Common myeloid progenitor, CD34-positive (primary cell): Measurements from ENCODE around the gene MRPL27.
"Not testable (repeated sequence)": the region's sequence is repeated elsewhere in the genome, so short reads cannot be mapped to it uniquely, and the experiment has no call there.

Source experiments
- CTCF ChIA-PET: fragments of 350-600 bp; sonication (Branson Sonifier 250); formaldehyde crosslinking; loops from one replicate; lab custom pipeline; 2021; ENCODE audit warnings: antibody characterized with exemption; lab: Charles Lee
- POLR2A ChIA-PET: fragments of 350-600 bp; sonication (Branson Sonifier 250); formaldehyde crosslinking; loops from one replicate; lab custom pipeline; 2021; ENCODE audit warnings: antibody characterized with exemption; lab: Charles Lee
- DNase-seq, 3 donors: peaks; one replicate each; pipeline versions ENCODE4 v3.0.0 to v3.0.0-alpha.2; 2013
- H3K27ac ChIP-seq, 2 experiments: 1 replicate in 1 of 2; 2 replicates in 1 of 2; pipeline ENCODE4 v1.7.0; 2013; ENCODE audit warnings: inconsistent platforms in 2 of 2, low read length in 2 of 2, mild to moderate bottlenecking in 2 of 2, low read depth in 1 of 2, moderate library complexity in 1 of 2; ENCODE audit not compliant: severe bottlenecking in 2 of 2, insufficient read depth in 1 of 2, poor library complexity in 1 of 2
- H3K27me3 ChIP-seq, 5 experiments: replicated peaks in 2 of 5; 1 replicate in 3 of 5; 2 replicates in 2 of 5; pipeline versions ENCODE4 v1.6.1 to v1.7.0; 2013; ENCODE audit warnings: low read length in 4 of 5, mild to moderate bottlenecking in 2 of 5, moderate library complexity in 2 of 5, inconsistent platforms in 1 of 5; ENCODE audit not compliant: insufficient read depth in 5 of 5, control insufficient read depth in 4 of 5
- H3K36me3 ChIP-seq, 4 experiments: 1 replicate in 2 of 4; 2 replicates in 2 of 4; pipeline versions ENCODE4 v1.6.1 to v1.7.0; 2013; ENCODE audit warnings: low read length in 3 of 4, control low read depth in 1 of 4, mild to moderate bottlenecking in 1 of 4; ENCODE audit not compliant: control insufficient read depth in 4 of 4, insufficient read depth in 4 of 4
- H3K4me1 ChIP-seq, 4 experiments: 1 replicate in 3 of 4; 2 replicates in 1 of 4; pipeline versions ENCODE4 v1.6.1 to v1.7.1; 2013; ENCODE audit warnings: low read length in 3 of 4, mild to moderate bottlenecking in 3 of 4, control low read depth in 1 of 4, inconsistent platforms in 1 of 4, moderate library complexity in 1 of 4; ENCODE audit not compliant: control insufficient read depth in 4 of 4, insufficient read depth in 4 of 4; ENCODE audit errors: control extremely low read depth in 1 of 4
- H3K4me3 ChIP-seq, 7 experiments: 1 replicate in 4 of 7; 2 replicates in 3 of 7; pipeline versions ENCODE4 v1.5.1 to v1.7.0; 2013; ENCODE audit warnings: mild to moderate bottlenecking in 7 of 7, low read length in 6 of 7, moderate library complexity in 6 of 7, inconsistent platforms in 2 of 7, low read depth in 2 of 7, control low read depth in 1 of 7; ENCODE audit not compliant: insufficient read depth in 4 of 7, control insufficient read depth in 1 of 7; ENCODE audit errors: extremely low read depth in 1 of 7
- H3K9me3 ChIP-seq, 5 experiments: 1 replicate in 4 of 5; 2 replicates in 1 of 5; pipeline versions ENCODE4 v1.6.1 to v1.7.1; 2013; ENCODE audit warnings: low read length in 4 of 5, mild to moderate bottlenecking in 2 of 5, inconsistent platforms in 1 of 5, low read depth in 1 of 5, moderate library complexity in 1 of 5; ENCODE audit not compliant: control insufficient read depth in 4 of 5, insufficient read depth in 2 of 5; ENCODE audit errors: control extremely low read depth in 1 of 5
- WGBS: methylation state at CpG from one replicate; pipeline ENCODE4 v1.1.5; 2013; ENCODE audit not compliant: insufficient coverage; 5-methylcytosine and 5-hydroxymethylcytosine counted together

The MRPL27 gene

GRCh38 chr17:50412188-50412732, 39.3 kb upstream of the MRPL27 start:
- Histone ChIP-seq H3K36me3 (no peaks in the 10 kb centered on the region), H3K4me3 (no peak overlapping the region), H3K9me3 (no peaks in the 10 kb centered on the region), H3K27me3 (no peaks in the 10 kb centered on the region), H3K4me1 (no peaks in the 10 kb centered on the region), H3K27ac (no peak overlapping the region)
- DNase-seq: no peak
- POLR2A ChIA-PET: interaction anchor here (0.7 kb wide), 1 partner anchor 15 kb away, joined by 3 read pairs; no protein-coding TSS in a partner anchor
- 83% methylated on average over 3 of the region's 4 CpGs for WGBS
- CTCF ChIA-PET: interaction anchor here (0.8 to 1.0 kb wide), 2 partner anchors 15 to 21 kb away, joined by 3 read pairs; partner anchors contain the start of gene LRRC59

DNA sequence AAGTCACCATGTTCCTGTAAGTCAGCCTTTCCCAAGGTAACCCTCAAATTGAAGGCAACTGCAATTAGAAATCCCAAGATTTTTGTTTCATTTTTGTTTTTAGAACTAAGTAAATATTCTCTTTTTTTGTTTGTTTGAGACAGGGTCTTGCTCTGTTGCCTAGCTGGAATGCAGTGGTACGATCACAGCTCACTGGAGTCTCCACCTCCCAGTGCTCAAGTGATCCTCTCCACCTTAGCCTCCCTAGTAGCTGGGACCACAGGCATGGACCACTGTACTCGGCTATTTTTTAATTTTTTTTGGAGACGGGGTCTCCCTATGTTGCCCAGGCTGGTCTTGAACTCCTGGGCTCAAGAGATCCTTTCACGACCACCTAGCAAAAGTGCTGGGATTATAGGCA, 34.9 kb upstream of the MRPL27 start:
- no peaks in the 10 kb centered on the region for H3K9me3 ChIP-seq
- no peak overlapping the region for H3K27ac ChIP-seq
- CTCF ChIA-PET: interaction anchor here (2.8 kb wide), 1 partner anchor 10 kb away, joined by 13 read pairs; the partner anchor contains the start of gene LRRC59
- no peak overlapping the region for H3K4me3 ChIP-seq
- POLR2A ChIA-PET: no interaction called here
- no peaks in the 10 kb centered on the region for H3K36me3 ChIP-seq
- DNase-seq: no peak
- H3K4me1 ChIP-seq: no peaks in the 10 kb centered on the region
- H3K27me3 ChIP-seq: peaks cover 0 to 2% (median 0%) of the 10 kb centered on the region in 5 experiments
- 100% methylated on average over 2 of the region's 4 CpGs for WGBS

DNA sequence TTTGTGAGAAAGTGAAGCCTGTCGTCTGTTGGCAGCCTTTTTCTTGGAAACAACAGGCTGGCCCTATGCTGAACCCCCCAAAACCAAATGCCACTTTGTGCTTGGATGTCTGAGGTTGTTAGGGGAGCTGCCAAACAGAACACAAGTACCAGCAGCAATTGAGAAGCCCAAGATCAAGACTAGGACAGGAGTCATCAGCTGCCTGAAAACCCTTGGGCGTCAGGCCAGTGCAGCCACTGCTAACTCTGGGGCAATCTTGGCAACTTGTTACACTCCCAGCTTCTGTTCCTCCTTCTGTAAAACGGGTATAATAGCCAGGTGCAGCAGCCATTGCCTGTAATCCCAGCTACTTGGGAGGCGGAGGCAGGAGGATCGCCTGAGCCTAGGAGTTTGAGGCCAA, 33.6 kb upstream of the MRPL27 start:
- 80% methylated on average over 3 of the region's 5 CpGs for WGBS
- POLR2A ChIA-PET: no interaction called here
- DNase-seq: no peak
- CTCF ChIA-PET: interaction anchor here (2.8 kb wide), 1 partner anchor 9 kb away, joined by 13 read pairs; the partner anchor contains the start of gene LRRC59
- Histone ChIP-seq H3K27me3 (peaks cover 0 to 2% (median 0%) of the 10 kb centered on the region in 5 experiments), H3K27ac (no peak overlapping the region), H3K36me3 (no peaks in the 10 kb centered on the region), H3K9me3 (no peaks in the 10 kb centered on the region), H3K4me1 (no peaks in the 10 kb centered on the region), H3K4me3 (no peak overlapping the region)

DNA sequence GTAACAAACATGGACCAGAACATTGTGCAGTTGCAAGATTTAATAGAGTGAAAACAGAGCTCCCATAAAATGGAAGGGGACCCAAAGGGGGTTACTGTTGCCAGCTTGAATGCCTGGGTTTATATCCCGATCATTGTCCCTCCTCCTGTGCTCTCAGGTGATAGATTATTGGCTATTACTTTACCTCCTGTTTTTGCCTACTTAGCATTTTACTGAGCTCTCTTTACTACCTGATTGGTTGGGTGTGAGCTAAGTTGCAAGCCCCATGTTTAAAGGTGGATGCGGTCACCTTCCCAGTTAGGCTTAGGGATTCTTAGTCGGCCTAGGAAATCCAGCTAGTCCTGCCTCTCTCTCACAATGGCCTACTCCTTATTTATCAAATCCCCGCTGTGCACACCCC, 32.4 kb upstream of the MRPL27 start:
- H3K4me3 ChIP-seq, H3K4me1 ChIP-seq, H3K9me3 ChIP-seq, DNase-seq, H3K27ac ChIP-seq, H3K27me3 ChIP-seq, H3K36me3 ChIP-seq, POLR2A ChIA-PET: not testable (repeated sequence)
- CTCF ChIA-PET: interaction anchor here (2.8 kb wide), 1 partner anchor 8 kb away, joined by 13 read pairs; the partner anchor contains the start of gene LRRC59
- WGBS: 100% methylated on average over 1 of the region's 4 CpGs

GRCh38 chr17:50399591-50399990, 26.6 kb upstream of the MRPL27 start:
- H3K4me3 ChIP-seq, H3K27ac ChIP-seq, H3K36me3 ChIP-seq, POLR2A ChIA-PET, H3K9me3 ChIP-seq, H3K27me3 ChIP-seq, DNase-seq: not testable (repeated sequence)
- CTCF ChIA-PET: interaction anchor here (0.7 to 10.9 kb wide), 4 partner anchors 9 to 27 kb away, joined by 3 to 79 read pairs (median 10); partner anchors contain the start of gene ACSF2
- peaks cover 5 to 22% (median 21%) of the 10 kb centered on the region in 4 experiments for H3K4me1 ChIP-seq
- WGBS: 95% methylated on average over 5 of the region's 8 CpGs

- H3K36me3 ChIP-seq: peaks cover 4 to 15% (median 15%) of the 10 kb centered on the region in 4 experiments
- CTCF ChIA-PET: interaction anchor here (1.2 to 10.9 kb wide), 9 partner anchors 8 to 83 kb away, joined by 3 to 79 read pairs (median 12); partner anchors contain the start of genes ACSF2 and RSAD1
- H3K9me3 ChIP-seq, H3K27ac ChIP-seq, H3K4me3 ChIP-seq, H3K27me3 ChIP-seq, POLR2A ChIA-PET, DNase-seq: not testable (repeated sequence)
- 100% methylated on average over 2 of the region's 3 CpGs for WGBS
- peaks cover 5 to 22% (median 21%) of the 10 kb centered on the region in 4 experiments for H3K4me1 ChIP-seq
Measured at GRCh38 chr17:50398672-50399071, 25.7 kb upstream of the MRPL27 start.

DNA sequence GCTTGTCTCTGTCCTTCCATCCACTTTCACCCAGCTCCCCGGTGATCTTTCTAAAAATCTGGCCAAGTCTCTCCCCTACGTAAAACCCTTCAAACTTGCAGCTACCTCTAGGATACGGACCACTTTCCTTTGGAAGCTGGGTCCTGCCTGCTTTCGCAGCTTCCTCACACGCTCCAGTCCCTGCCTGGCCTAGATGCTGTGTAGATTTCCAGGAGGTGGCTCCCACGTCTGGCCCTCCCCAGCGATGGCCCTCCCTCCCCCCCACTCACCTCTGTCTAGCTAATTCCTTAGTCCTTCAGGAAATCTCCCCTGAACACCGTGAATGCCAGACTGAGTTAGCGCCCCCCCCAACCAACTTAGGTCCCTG, 24.9 kb upstream of the MRPL27 start:
- 62% methylated on average over 8 of the region's 9 CpGs for WGBS
- H3K4me3 ChIP-seq: peak overlapping the region in 5 of 7 experiments; percentile 92 to 98 (median 95)
- POLR2A ChIA-PET: interaction anchor here (1.0 to 1.2 kb wide), 2 partner anchors 28 to 36 kb away, joined by 3 to 8 read pairs; partner anchors contain the start of gene ACSF2

More for the DNA sequence above, 24.9 kb upstream of the MRPL27 start:
- H3K4me1 ChIP-seq: peaks cover 5 to 22% (median 21%) of the 10 kb centered on the region in 4 experiments
- no peak for DNase-seq
- H3K9me3 ChIP-seq: peaks cover 0 to 2% (median 0%) of the 10 kb centered on the region in 5 experiments
- H3K27ac ChIP-seq: peak overlapping the region in 1 of 2 experiments; percentile 95
- CTCF ChIA-PET: interaction anchor here (0.8 to 10.9 kb wide), 24 partner anchors 8 to 121 kb away, joined by 3 to 79 read pairs (median 5); partner anchors contain the start of genes ACSF2, EME1, MRPL27 and RSAD1
- H3K27me3 ChIP-seq: no peaks in the 10 kb centered on the region
- peaks cover 12 to 22% (median 22%) of the 10 kb centered on the region in 4 experiments for H3K36me3 ChIP-seq
